Mucosa of descending colon (tissue), 3 donors: ENCODE results near the gene BMP2K. TPM values are rescaled to one million over a fixed set of nuclear protein-coding genes. Genes with fewer than 3 reads are reported as not detected.

Experiments
- ATAC-seq: fragments of 200-7000 bp; cut with Tn5 transposase; one replicate; pipeline ENCODE4 v1.9.1; 2020; ENCODE audit warnings: mild to moderate bottlenecking, moderate library complexity
- DNase-seq, 3 donors: peaks; one replicate each; pipeline ENCODE4 v3.0.0-alpha.2; 2020
- H3K36me3 ChIP-seq: fragments of 200-600 bp; one replicate; pipeline ENCODE4 v1.8.0; 2021; ENCODE audit warnings: low read depth, mild to moderate bottlenecking
- H3K4me1 ChIP-seq: fragments of 200-600 bp; one replicate; pipeline ENCODE4 v1.8.0; 2021; ENCODE audit warnings: low read depth, mild to moderate bottlenecking
- H3K4me3 ChIP-seq: fragments of 200-600 bp; one replicate; pipeline ENCODE4 v1.8.0; 2021; ENCODE audit warnings: mild to moderate bottlenecking
- H3K9me3 ChIP-seq: fragments of 200-600 bp; one replicate; pipeline ENCODE4 v1.8.0; 2021; ENCODE audit warnings: mild to moderate bottlenecking
- CTCF ChIP-seq: fragments of 200-600 bp; IDR thresholded peaks from one replicate; pipeline ENCODE4 v1.8.0; 2022; ENCODE audit warnings: antibody characterized with exemption, mild to moderate bottlenecking
- intact Hi-C, 2 donors: fragments of 100-400 bp; cut with DNase I in 1 of 2; cut with micrococcal nuclease in 1 of 2; formaldehyde crosslinking; loops; one replicate each; pipeline versions ENCODE4 v1.11.0 to v1.11.1; 2022; cut with DNase I, micrococcal nuclease
- total RNA-seq, 3 donors: library from RNA; stranded (reverse); fragmentation: NEBNext Ultra II Directional in 2 of 3; extraction: Animal tissue kit (Norgen Biotek cat#: 25700) in 2 of 3; gene quantifications; one replicate each; pipeline versions ENCODE4 v1.2.1 to v1.2.4, GENCODE V29; 2021 to 2023
- donor health status: DM: no; HTN: no; CAD: no; lungs with moderate emphysema.
- donor health status: DM: no; HTN: no; CAD: no.
- donor health status: DM: no; HTN: yes; CAD: no.

BMP2K gene
- total RNA-seq, 3 donors from 2014 or later: 42.5 to 77.1 (median 67.5) TPM

GRCh38 chr4:78870056-78870455 lies 93.9 kb downstream of the BMP2K start:
- DNase-seq (no peak), ATAC-seq (no peak)
- no peaks in the 10 kb centered on the region for H3K9me3 ChIP-seq
- no peak for TF ChIP-seq CTCF
- intact Hi-C loops: no loop called here
- H3K4me1 ChIP-seq: no peaks in the 10 kb centered on the region
- H3K4me3 ChIP-seq: no peak overlapping the region
- H3K36me3 ChIP-seq: peaks cover 5% of the 10 kb centered on the region

- no peaks in the 10 kb centered on the region for H3K4me1 ChIP-seq
- H3K9me3 ChIP-seq: no peaks in the 10 kb centered on the region
- DNase-seq: no peak
- peak; percentile 46 for ATAC-seq
- no peak for TF ChIP-seq CTCF
- H3K4me3 ChIP-seq: no peak overlapping the region
- intact Hi-C loops: no loop called here
- peaks cover 5% of the 10 kb centered on the region for H3K36me3 ChIP-seq
These were observed 100.6 kb downstream of the BMP2K start for GRCh38 chr4:78876568-78877320.

- no peak overlapping the region for H3K4me3 ChIP-seq
These were observed 101.9 kb downstream of the BMP2K start for GRCh38 chr4:78878031-78878430.

GRCh38 chr4:78880874-78881492 lies 104.8 kb downstream of the BMP2K start:
- ATAC-seq (no peak), DNase-seq (no peak)
- Histone ChIP-seq H3K4me1 (no peaks in the 10 kb centered on the region), H3K36me3 (no peaks in the 10 kb centered on the region), H3K4me3 (no peak overlapping the region), H3K9me3 (no peaks in the 10 kb centered on the region)
- no peak for TF ChIP-seq CTCF
- intact Hi-C loops: no loop called here

More at GRCh38 chr4:78878031-78878430, 101.9 kb downstream of the BMP2K start:
- no peak for TF ChIP-seq CTCF
- no peaks in the 10 kb centered on the region for H3K4me1 ChIP-seq
- ATAC-seq: no peak
- no peak for DNase-seq
- H3K36me3 ChIP-seq: no peaks in the 10 kb centered on the region
- no peaks in the 10 kb centered on the region for H3K9me3 ChIP-seq
- intact Hi-C loops: no loop called here

GRCh38 chr4:78885598-78885997 lies 109.4 kb downstream of the BMP2K start:
- Histone ChIP-seq H3K4me3 (no peak overlapping the region), H3K36me3 (no peaks in the 10 kb centered on the region), H3K9me3 (no peaks in the 10 kb centered on the region), H3K4me1 (no peaks in the 10 kb centered on the region)
- ATAC-seq (no peak), DNase-seq (no peak)
- TF ChIP-seq CTCF: no peak
- intact Hi-C loops: no loop called here
